Activated CD8-positive, alpha-beta memory T cell treated with anti-CD3 and anti-CD28 coated beads for 24 hours (primary cell): ENCODE data around the gene LMNTD1.
"Not testable (repeated sequence)": the region's sequence is repeated elsewhere in the genome, so short reads cannot be mapped to it uniquely, and the experiment has no call there.

Experiments
- DNase-seq: peaks from one replicate; pipeline ENCODE4 v3.0.0-alpha.2; 2020

The LMNTD1 gene

GRCh38 chr12:25426821-25427220, 126.3 kb downstream of the LMNTD1 start:
- DNase-seq: not testable (repeated sequence)
